ENCODE measurements around the gene NELL1.

DNA sequence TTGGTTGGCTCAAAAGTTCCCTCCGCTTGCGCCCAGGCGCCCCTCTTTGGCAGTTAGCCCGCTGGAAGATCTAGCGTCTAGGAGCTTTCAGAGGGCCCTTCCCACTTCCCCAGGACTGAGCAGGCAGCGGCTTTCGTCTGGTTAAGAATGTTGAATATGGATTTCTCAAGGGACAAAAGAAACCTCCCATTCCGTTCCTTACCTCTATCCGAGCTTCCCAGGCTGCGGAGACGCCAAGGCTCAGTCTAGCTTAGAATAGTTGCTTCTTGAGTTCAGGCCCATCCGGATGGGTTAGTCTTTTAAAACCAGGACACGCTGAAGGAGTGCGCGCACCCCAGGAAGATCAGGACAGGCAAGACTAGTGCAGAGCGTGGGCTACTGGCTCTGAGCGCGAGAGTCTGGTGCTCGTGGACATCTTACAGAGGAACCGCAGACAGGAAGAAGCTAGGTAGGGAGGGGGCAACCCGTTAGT is 1.6 kb downstream of the NELL1 start:
- TF ChIP-seq, protein P1, sequence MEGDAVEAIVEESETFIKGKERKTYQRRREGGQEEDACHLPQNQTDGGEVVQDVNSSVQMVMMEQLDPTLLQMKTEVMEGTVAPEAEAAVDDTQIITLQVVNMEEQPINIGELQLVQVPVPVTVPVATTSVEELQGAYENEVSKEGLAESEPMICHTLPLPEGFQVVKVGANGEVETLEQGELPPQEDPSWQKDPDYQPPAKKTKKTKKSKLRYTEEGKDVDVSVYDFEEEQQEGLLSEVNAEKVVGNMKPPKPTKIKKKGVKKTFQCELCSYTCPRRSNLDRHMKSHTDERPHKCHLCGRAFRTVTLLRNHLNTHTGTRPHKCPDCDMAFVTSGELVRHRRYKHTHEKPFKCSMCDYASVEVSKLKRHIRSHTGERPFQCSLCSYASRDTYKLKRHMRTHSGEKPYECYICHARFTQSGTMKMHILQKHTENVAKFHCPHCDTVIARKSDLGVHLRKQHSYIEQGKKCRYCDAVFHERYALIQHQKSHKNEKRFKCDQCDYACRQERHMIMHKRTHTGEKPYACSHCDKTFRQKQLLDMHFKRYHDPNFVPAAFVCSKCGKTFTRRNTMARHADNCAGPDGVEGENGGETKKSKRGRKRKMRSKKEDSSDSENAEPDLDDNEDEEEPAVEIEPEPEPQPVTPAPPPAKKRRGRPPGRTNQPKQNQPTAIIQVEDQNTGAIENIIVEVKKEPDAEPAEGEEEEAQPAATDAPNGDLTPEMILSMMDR (IDR thresholded peaks at IDR 0.05) = no peak
- no peak for TF ChIP-seq POLR2A (IDR thresholded peaks at IDR 0.05)

Data from adrenal gland (tissue), 5 donors.